Activated effector memory CD4-positive, alpha-beta T cell treated with anti-CD3 and anti-CD28 coated beads, Interleukin-2, amount 50 U/mL, for 16 hours (primary cell): Measurements from ENCODE around the gene ZNF761.
"Not testable (repeated sequence)": the region's sequence is repeated elsewhere in the genome, so short reads cannot be mapped to it uniquely, and the experiment has no call there.

Experiments
- DNase-seq: peaks from one replicate; pipeline ENCODE4 v3.0.0-alpha.2; 2020

The ZNF761 gene

DNA sequence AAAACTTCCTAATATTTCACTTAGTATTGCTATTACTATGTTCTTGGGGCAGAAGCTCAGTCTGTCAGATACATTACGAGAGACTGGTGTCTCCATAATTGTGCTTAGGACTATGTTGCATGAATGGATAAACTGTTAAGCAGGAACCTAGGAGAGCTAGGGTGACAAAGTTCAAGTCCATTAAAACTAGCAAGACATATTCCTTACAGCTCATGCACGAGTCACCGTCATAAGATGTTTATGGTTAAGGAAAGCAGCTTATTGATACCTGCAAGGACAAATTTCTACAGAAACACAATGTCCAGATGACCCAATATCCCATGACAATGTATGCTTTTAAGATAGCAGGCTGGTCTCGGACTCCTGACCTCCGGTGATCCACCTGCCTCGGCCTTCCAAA, 30.1 kb downstream of the ZNF761 start:
- no peak for DNase-seq

DNA sequence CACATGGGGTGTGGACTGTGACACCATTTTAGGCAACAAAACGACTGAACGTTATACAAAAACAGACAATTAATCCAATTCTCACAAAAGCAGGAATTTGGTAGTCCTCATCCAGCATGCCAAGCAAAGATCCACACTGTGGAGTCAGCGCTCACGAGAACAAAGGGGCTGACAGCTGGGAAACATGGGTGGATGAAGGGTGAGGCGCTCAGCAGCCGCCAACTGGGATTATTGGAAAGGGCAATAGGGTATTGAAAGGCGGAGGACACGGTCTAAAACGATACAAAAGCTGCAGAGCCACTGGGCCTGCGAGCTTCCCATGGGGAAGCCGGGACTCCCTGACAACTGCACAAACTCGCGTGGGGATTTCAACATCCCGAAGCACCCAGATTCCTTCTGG, 31.1 kb downstream of the ZNF761 start:
- no peak for DNase-seq

DNA sequence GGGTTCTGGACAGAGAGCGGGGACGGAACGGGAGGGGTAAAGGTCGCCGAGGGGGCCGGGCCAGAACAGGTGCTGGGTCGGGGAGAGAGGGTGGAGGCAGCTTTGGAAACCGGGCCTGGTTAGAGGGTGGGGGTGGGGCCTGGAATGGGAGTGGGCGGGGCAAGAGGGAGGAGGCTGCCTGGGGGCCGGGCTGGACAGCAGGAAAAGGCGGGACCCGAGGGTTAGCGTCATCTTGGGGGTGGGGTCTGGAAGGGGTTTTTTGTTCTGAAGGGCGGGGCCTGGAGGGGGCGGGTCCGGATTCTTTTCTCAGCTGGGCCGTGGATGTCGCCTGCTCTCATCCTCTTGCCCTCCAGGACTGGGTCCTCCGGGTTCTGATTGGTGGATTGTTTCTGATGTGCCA, 31.5 kb downstream of the ZNF761 start:
- DNase-seq, result no peak

DNA sequence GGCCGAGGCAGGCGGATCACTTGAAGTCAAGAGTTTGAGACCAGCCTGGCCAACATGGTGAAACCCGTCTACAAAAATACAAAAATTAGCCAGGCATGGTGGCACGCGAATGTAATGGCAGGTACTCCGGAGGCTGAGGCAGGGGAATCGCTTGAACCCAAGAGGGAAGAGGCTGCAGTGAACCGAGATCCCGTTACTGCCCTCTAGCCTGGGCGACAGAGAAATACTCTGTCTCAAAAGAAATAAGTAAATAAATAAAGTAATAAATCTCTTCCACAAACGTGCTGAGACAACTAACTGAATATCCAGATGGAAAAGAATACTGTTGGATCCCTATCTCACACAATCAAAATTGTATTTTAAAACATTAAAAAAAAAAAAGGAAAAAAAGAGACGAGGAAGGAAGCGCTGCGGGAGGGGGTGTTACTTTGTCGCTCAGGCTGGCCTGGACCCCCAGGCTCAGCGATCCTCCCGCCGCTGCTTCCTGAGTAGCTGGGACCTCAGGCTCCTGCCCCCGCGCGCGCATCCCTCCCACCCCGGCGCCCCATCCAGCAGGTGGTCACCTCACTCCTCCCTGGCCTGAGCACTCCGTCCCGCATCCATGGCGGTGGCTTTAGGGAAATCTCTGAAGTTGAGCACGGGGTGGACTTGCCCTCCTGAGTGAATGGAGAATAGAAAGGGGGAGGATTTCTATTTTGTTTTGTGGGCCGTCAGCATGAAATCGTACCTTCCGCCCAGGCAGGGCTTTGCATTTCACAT, 35.1 kb downstream of the ZNF761 start:
- no peak for DNase-seq

DNA sequence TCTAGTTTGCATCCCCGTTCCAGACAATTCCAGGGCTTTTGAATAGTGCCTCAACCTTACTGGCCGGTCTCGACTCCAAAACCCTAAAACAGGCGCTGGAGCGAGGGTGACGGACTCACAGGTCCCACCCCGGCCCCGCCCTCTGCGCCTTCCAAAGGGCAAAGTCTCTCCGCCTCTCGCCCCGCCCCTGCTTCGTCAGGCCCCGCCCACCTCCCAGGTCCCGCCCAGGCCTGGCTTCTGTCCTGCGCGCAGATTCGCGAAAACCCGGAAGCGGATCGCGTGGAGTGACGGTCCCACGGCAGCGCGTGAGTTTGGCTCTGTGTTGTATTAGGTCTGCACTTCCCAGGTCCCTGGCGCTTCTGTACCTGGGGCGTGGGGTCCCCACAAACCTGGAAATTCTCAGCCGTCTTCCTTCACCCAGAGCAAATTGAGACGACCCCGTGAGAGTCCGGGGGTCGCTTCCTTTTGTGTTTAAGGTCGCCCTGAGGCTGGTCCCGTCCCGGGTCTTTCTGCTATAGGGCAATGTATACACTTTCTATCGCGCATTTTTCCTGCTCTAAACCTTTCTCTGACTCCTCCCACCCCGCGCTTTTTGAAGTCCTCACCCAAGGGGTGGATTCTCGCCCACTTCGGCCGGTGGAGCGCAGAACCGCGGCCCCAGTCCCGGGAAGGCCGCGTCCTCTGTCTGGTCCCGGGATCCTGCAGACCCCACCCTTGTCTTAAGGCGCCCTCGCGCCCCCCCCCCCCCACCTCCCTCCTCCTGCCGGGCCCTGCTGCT, 35.9 kb downstream of the ZNF761 start, which contains the start of gene ZNF813:
Gene ZNF813 (plus strand): TSS at position 249 of the 778 bp plus-strand sequence. CDS start 16,090 bp downstream, outside the sequence.
- DNase-seq, result peak; percentile 98

DNA sequence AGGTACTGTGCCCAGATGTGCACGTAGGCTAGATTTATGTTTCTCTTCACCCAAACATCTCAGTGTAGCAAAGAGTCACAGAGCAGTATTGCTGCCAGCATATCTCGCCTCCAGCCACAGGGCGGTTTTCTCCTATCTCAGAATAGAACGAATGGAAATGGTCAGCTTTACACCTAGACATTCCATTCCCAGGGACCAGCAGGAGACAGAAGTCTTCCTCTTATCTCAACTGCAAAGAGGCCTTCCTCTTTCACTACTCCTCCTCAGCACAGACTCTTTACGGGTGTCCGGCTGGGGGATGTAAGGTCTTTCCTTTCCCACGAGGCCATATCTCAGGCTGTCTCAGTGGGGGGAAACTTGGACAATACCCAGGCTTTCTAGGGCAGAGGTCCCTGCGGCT, 36.8 kb downstream of the ZNF761 start:
- DNase-seq, result not testable (repeated sequence)

DNA sequence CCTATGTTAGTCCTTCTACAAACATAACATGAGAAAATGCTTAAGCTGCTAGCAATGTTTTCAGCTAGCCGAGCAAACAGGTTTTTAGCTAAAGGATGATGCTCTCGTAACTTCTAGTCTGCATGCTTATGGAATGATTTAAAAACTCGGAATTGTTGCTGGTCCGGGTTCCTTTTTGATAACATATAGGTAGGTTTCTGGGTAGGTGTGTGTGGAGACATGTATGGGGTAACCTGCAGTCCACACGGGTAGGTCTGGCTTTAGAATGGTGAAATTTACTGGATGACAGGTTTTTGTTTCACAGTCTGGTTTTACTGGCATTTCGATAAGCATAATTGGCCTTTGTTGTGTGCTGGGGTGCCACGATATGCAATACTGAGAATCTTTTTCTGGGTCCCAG, 40.1 kb downstream of the ZNF761 start:
- DNase-seq, result no peak

DNA sequence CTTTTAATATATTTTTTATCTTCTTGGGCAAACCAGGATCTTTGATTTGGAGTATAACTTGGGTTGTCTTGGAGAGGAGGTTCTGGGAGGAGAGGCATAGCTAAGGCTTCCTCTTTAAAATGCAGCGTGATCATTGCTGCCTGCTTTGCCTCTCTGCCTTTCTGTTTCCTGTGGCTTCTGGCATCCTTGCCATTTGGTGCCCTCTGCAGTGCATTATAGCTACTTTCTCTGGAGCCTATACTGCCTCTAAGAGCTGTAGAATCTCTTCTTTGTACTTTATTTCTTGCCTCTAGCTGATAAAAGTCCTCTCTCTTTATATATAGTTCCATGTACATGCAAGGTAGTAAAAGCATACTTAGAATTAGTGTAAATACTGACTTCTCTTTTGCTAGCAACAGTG, 43.0 kb downstream of the ZNF761 start:
- DNase-seq, result not testable (repeated sequence)

DNA sequence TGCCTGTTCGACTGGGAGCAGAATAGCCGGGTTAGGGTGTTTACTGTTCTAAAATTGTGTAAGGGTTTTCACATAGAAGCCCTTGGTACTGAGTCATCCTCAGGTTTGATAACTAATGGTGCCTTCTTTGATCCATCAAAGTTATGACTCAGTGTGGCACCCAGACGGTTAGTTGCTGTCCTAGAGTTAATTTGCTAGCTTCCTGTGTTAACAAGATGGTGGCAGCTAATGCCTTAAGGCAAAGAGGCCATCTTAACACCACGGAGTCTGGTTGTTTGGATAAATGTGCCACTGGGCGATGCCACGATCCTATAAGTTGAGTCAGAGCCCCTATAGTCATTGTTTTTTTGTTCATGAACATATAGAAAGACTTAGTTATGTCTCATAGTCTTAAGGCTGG, 43.7 kb downstream of the ZNF761 start:
- not testable (repeated sequence) for DNase-seq

DNA sequence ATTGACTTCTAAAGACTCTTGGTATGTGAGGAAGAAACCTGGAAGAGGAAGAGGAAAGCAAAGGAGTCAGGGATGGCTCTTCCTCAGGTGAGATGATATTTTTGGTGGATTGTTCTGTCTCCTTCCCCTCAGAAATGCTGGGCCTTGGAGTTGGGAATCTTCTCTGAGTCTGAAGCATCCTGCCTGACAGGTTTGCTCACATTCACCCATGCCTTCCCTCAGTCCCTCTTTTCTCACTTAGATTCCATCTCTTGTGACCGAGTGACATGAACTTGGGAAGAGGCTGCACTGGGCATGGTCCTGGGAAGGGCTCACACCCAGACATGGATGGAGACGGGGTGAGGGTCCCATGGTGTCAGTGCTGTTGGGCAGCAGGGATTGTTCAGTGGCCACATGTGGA, 52.0 kb downstream of the ZNF761 start:
- not testable (repeated sequence) for DNase-seq

DNA sequence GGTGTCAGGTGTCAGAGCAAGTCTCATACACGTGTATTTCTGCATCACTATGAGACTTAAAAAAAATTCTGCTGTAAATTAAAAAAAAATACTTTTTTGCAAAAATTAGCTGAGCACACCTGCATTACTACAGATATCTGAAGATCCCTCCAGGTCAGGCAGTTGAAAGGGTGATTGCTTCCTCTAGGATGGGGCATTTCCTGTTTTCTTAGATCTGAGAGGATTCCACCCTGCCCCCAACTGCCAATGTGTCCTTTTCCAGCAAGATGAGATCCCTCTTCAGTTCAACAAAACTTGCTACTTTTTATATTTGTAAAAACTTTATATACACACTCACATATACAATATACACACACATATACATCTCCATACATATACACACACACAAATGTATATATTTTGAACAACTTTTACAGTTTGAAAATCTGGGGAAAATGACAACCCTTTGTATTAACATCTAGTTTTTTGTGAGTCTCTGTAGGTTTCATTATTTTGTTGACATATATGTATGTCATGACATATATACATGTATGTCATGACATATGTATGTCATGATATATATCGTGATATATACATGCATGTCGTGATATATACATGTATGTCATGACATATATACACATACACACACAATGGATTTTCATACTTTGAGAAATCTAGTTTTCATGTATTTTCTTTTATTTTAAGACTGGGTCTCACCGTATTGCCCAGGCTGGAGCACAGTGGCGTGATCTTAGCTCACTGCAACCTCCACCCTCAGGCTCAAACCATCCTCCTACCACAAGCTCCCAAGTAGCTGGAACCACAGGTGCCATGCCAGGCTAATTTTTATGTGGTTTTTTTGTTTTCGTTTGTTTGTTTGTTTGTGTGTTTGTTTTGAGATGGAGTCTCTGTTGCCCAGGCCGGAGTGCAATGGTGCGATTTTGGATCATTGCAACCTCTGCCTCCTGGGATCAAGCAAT, 53.5 kb downstream of the ZNF761 start:
- DNase-seq, result no peak

DNA sequence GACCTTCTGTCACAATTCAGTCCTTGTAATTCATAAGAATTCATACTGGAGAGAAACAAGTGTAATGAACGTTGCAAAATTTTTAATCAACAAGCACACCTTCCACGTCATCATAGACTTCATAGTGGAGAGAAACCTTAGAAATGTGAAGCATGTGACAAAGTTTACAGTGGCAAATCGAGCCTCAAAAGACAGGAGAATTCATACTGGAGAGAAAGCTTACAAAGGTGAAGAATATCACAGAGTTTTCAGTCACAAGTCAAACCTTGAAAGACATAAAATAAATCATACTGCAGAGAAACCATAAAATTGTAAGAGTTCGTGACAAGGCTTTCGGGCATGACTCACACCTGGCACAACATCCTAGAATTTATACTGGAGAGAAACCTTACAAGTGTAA, 60.4 kb downstream of the ZNF761 start:
- DNase-seq, result no peak

DNA sequence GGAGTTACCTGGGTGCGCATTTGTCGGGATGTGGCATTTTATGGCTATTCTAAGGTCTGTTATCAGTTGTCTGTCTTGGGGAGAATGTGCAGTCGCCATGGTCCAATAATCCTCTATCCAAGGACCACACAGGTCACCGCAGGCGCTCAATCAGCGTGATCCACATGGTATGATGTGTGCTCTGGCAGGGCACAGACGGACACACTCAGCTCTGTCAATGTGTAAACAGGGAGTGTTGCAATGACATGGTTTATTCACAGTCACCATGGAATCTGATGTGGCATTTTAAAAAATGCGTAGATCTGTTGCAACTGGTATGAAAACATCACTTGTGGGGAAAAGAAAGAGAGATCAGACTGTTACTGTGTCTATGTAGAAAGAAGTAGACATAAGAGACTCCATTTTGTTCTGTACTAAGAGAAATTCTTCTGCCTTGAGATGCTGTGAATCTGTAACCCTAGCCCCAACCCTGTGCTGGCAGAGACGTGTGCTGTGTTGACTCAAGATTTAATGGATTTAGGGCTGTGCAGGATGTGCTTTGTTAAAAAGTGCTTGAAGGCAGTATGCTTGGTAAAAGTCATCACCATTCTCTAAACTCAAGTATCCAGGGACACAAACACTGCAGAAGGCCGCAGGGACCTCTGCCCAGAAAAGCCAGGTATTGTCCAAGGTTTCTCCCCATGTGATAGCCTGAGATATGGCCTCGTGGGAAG, 65.7 kb downstream of the ZNF761 start:
- not testable (repeated sequence) for DNase-seq

DNA sequence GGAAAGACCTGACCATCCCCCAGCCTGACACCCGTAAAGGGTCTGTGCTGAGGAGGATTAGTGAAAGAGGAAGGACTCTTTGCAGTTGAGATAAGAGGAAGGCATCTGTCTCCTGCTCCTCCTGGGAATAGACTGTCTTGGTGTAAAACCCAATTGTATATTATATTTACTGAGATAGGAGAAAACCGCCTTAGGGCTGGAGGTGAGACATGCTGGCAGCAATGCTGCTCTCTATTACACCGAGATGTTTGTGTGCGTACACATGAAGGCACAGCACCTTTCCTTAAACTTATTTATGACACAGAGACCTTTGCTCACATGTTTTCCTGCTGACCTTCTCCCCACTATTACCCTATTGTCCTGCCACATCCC, 66.2 kb downstream of the ZNF761 start:
- not testable (repeated sequence) for DNase-seq

DNA sequence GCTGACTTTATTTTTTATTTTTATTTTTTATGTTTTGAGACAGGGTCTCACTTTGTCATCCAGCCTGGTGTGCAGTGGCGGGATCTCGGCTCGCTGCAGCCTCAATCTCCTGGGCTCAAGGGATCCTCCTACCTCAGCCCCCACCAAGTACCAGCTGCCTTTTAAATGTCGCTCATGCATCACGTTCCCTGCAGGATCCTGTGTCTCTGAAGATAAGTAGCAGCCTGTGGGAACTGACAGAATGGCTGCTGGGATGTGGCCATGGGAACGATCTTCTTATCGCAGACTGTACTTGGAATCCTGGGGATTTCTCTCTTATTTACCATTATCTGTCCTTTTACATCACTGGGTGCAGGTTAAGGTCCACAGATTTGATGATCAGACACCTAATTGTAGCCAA, 71.4 kb downstream of the ZNF761 start:
- DNase-seq, result not testable (repeated sequence)

DNA sequence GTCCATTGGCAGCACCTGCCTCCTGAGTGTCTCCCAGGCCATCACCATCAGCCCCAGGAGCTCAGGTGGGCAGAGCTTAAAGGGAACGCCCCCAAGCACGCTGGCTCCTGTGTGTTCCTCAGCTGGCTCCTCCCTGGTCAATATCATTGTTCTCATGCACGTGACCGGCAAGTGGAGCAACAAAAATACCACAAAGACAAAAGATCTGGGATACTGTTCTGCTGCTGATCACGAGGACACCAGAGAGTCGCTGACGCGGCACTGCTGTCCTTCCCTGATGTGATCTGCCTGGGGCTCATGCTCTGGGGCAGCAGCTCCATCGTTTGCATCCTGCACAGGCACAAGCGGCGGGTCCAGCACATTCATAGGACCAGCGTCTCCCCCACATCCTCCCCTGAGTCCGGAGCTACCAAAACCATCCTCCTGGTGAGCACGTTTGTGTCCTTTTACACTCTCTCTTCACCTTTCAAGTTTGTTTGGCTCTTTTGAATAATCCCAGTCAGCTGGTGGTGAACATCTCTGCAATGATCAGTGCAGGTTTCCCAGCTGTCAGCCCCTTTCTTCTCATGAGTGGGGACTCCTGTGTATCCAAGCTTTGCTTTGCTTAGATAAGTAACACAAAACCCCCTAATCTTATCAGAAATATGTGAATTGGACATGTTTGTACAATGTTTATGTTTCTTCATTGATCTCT, 72.0 kb downstream of the ZNF761 start:
- DNase-seq, result not testable (repeated sequence)

DNA sequence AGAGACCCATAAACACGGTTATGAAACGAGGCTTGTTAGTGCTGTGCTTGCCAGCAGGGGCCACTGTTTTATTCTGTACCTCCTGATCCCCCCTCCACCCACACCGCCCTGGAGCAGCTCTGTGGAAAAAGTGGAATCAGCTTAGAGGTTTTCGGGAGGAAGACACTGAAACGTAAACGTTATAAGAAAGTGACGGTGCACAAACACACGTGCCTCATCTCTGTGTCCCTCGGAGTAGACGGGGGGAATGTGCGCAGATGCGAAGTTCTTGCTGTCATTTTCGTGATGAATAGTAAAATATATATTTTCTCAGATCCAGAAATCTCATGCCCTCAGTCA, 72.5 kb downstream of the ZNF761 start:
- DNase-seq, result not testable (repeated sequence)

DNA sequence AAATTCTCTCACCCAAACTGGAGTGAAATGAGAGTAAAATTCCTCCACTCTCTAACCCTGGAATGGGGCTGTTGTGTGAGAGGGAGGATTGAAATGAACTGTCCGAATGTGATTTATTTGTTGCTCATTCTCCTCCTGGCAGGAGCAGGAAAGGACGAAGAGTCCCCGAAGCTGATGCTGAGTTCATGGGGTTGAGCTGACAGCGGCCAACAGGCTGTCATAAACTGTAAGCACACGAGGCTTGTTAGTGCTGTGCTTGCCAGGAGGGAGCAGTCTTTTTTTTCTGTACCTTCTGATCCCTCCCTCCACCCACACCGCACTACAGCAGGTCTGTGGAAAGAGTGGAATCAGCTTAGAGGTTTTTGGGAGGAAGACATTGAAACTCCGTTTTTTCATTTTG, 73.1 kb downstream of the ZNF761 start:
- DNase-seq, result no peak

DNA sequence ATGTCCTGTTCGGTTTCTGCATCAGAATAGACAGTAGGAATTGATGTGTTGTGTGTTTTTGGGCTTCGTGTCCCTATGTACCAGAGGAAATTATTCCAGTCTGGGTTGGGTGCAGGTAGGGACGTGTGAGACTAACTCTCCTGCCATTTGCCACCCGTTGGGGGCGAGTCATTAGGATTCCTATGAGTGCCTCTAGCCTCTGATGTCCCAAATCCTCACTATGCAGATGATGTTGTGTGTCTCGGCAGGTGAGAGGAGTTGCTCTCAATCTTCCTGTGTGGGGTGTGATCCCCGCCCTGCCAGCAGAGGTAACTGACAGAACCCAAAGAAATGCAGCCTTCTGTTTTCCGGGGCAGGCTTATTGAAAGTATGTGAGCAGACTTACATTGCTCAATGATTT, 74.9 kb downstream of the ZNF761 start:
- no peak for DNase-seq
